ENCODE results near the gene PLEKHG4B.

The PLEKHG4B gene

DNA sequence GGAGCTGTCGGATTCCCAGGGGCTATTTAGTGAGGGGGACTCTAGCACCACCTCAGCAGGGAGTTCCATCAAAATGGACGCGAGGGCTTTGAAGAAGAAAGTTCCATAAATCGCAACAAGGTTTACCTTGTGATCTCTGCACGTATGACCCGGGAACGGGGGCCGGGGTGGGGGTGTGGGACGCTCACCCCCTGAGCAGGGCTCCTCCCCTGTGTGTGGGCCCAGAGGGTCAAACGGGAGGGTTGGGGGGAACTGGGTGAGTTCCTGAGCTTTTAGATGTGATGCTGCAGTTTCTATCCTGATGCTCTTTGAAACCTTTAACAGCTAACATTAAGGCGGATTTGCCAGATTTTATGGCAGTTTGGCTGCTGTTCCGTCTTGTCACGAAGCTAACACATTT, 80.5 kb downstream of the PLEKHG4B start:
- ChIA-PET POLR2A (no interaction called here), CTCF (interaction anchor here (3.0 kb wide), 1 partner anchor 16 kb away, joined by 8 read pairs; no protein-coding TSS in a partner anchor)
- TF ChIP-seq, protein P1, sequence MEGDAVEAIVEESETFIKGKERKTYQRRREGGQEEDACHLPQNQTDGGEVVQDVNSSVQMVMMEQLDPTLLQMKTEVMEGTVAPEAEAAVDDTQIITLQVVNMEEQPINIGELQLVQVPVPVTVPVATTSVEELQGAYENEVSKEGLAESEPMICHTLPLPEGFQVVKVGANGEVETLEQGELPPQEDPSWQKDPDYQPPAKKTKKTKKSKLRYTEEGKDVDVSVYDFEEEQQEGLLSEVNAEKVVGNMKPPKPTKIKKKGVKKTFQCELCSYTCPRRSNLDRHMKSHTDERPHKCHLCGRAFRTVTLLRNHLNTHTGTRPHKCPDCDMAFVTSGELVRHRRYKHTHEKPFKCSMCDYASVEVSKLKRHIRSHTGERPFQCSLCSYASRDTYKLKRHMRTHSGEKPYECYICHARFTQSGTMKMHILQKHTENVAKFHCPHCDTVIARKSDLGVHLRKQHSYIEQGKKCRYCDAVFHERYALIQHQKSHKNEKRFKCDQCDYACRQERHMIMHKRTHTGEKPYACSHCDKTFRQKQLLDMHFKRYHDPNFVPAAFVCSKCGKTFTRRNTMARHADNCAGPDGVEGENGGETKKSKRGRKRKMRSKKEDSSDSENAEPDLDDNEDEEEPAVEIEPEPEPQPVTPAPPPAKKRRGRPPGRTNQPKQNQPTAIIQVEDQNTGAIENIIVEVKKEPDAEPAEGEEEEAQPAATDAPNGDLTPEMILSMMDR (IDR thresholded peaks at IDR 0.05; ENCODE audit: control extremely low read depth, extremely low read depth, low read depth, missing control alignments) = no peak
- DNase-seq (ENCODE audit: extremely low spot score) = no peak

DNA sequence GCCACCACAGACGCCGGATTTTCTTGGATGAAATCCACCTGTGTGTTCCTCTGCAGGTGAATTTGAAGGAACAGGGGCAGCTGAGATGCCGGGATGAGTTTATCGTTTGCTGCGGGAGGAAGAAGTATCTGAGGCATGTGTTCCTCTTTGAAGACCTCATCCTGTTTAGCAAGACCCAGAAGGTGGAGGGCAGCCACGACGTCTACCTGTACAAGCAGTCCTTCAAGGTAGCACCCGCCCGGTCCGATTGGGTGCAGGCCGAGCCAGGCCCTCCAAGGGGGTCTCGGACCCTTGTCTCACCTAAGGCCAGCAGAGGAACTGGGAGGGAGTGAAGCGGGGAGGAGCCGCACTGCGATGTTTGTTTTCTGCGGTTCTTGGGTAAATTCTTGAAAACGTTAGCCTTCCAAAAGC, 80.9 kb downstream of the PLEKHG4B start:
- TF ChIP-seq, protein P1 (IDR thresholded peaks at IDR 0.05; ENCODE audit: control extremely low read depth, extremely low read depth, low read depth, missing control alignments) = no peak
- no peak for DNase-seq (ENCODE audit: extremely low spot score)
- ChIA-PET CTCF (interaction anchor here (3.0 kb wide), 1 partner anchor 16 kb away, joined by 8 read pairs; no protein-coding TSS in a partner anchor), POLR2A (no interaction called here)

DNA sequence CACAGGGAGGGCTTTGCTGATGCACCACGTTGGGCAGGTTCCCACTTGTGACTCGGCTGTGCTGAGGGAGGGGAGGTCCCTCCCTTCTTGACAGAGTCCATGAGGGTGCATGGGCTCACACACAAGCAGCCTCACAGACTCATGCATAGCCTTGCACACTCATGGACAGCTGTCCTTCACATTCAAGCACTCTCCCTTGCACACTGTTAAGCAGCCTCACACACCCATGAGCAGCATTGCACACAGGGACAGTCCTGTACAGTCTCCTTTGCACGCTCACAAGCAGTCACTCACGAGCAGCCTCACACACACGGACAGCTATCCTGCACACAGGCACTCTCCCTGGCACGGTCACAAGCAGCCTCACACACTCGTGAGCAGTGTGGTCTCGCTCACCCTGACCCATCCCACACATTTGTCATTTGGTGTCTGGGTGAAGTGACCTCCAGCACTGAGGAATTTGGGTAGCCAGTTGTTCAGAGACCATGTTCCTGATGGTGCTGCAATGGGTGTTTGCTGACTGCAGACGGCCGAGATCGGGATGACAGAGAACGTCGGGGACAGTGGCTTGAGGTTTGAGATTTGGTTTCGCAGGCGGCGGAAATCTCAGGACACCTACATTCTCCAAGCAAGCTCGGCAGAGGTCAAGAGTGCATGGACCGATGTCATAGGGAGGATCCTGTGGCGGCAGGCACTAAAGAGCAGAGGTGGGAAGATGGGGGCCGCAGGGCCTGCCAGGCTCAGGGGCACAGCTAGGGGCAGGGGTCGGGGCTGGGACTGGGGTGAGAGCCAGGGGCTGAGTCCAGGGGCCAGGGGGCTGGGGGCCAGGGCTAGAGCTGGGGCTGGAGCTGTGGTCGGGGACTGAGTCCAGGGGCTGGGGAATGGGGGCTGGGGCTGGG, 81.7 kb downstream of the PLEKHG4B start:
- TF ChIP-seq, protein P1 (IDR thresholded peaks at IDR 0.05; ENCODE audit: control extremely low read depth, extremely low read depth, low read depth, missing control alignments) = no peak
- CTCF ChIA-PET = interaction anchor here (0.7 to 3.0 kb wide), 2 partner anchors 15 kb away, joined by 3 to 8 read pairs; no protein-coding TSS in a partner anchor

DNA sequence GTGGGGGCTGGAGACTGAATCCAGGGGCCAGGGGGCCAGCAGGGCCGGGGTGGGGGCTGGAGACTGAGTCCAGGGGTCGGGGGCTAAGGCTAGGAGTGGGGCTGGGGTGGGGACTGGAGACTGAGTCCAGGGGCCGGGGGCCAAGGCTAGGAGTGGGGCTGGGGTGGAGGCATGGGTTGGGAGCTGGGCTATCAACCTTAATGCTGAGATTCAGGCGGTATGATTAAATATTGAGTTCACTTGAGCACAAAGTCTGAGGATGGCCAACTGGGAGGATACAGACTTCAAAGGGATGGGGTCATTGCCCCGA, 82.3 kb downstream of the PLEKHG4B start:
- POLR2A ChIA-PET = no interaction called here
- TF ChIP-seq, protein P1 (IDR thresholded peaks at IDR 0.05; ENCODE audit: control extremely low read depth, extremely low read depth, low read depth, missing control alignments) = no peak
- CTCF ChIA-PET = interaction anchor here (0.7 kb wide), 1 partner anchor 14 kb away, joined by 3 read pairs; no protein-coding TSS in a partner anchor
- no peak for DNase-seq (ENCODE audit: extremely low spot score)

More for the DNA sequence above, 81.7 kb downstream of the PLEKHG4B start:
- no peak for DNase-seq (ENCODE audit: extremely low spot score)
- POLR2A ChIA-PET = no interaction called here

DNA sequence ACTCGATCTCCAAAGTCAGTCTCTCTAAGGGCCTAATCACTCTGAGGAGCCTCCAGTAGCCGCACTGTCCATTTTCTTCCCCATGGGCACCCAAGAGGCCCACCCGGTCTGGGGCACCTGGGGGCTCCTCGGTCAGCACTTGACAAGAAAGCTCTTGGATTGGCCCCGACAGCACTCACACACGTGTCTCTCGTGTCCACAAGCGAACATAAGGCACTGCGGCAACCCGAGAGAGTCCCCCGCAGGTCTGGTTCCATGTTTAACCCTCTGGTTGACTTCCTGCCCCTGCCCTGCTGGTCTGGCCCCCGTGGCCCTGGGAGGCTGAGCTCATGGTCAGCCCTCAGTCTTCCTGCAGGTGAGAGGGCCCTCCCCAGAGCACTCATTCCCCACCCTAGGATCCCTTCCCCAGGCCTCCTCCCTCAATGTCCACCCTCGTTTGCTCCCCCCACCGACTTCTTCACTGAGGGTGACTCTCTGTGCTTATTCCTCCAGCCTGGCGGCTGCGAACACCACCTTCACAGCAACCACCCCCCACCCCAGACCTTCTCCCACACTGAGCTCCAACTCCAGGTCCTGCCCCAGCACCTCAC, 83.0 kb downstream of the PLEKHG4B start:
- TF ChIP-seq, protein P1 (IDR thresholded peaks at IDR 0.05; ENCODE audit: control extremely low read depth, extremely low read depth, low read depth, missing control alignments) = no peak
- DNase-seq (ENCODE audit: extremely low spot score) = no peak
- ChIA-PET CTCF (no interaction called here), POLR2A (no interaction called here)

DNA sequence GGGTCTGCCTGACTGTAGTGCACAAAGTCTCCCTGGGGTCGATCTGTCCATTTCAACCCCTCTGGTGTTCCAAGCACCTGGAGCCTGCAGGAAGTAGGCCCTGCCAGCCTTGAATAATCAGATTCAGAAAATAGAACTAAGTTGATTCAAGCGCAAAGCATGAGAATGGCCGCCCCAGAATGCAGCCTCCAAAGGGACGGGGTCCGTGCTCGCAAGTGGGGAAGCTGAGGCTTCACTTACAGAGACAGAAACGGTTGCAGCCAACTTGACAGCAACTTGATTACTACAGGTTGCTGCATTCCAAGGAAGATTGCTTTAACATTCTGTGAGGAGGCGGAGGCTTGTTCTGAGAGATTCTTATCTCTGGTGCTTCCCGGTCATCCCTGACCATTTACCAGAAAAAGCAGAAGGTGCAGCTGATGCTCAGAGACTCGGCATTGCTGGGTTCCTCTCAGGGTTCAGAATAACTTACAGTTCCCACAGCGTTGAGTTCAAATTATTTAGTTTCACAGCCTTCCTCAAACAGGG, 84.4 kb downstream of the PLEKHG4B start:
- TF ChIP-seq, protein P1 (IDR thresholded peaks at IDR 0.05; ENCODE audit: control extremely low read depth, extremely low read depth, low read depth, missing control alignments) = no peak
- no peak for DNase-seq (ENCODE audit: extremely low spot score)
- ChIA-PET CTCF (interaction anchor here (1.1 kb wide), 1 partner anchor 12 kb away, joined by 4 read pairs; no protein-coding TSS in a partner anchor), POLR2A (no interaction called here)
